Muscle layer of duodenum (tissue), 2 donors: ENCODE measurements around the gene DPH5.
"Not testable (repeated sequence)": the region's sequence is repeated elsewhere in the genome, so short reads cannot be mapped to it uniquely, and the experiment has no call there.

ENCODE experiments used
- H3K27ac ChIP-seq: one replicate; pipeline ENCODE4 v1.7.0; 2013; ENCODE audit warnings: mild to moderate bottlenecking, low read length
- H3K27me3 ChIP-seq: one replicate; pipeline ENCODE4 v1.7.0; 2013; ENCODE audit warnings: low read depth, mild to moderate bottlenecking, control low read depth, low read length
- H3K36me3 ChIP-seq, 2 donors: one replicate each; pipeline ENCODE4 v1.7.0; 2013; ENCODE audit warnings: low read length in 2 of 2, control low read depth in 1 of 2, mild to moderate bottlenecking in 1 of 2; ENCODE audit not compliant: insufficient read depth in 2 of 2, control insufficient read depth in 1 of 2
- H3K4me1 ChIP-seq, 2 donors: one replicate each; pipeline ENCODE4 v1.7.0; 2013; ENCODE audit warnings: low read length in 2 of 2, mild to moderate bottlenecking in 2 of 2, control low read depth in 1 of 2, moderate library complexity in 1 of 2; ENCODE audit not compliant: insufficient read depth in 2 of 2, control insufficient read depth in 1 of 2
- H3K4me3 ChIP-seq, 2 donors: one replicate each; pipeline ENCODE4 v1.7.0; 2013; ENCODE audit warnings: low read length in 2 of 2, low read depth in 1 of 2, mild to moderate bottlenecking in 1 of 2
- H3K9me3 ChIP-seq, 2 donors: one replicate each; pipeline ENCODE4 v1.7.0; 2013; ENCODE audit warnings: low read length in 2 of 2, control low read depth in 1 of 2, mild to moderate bottlenecking in 1 of 2; ENCODE audit not compliant: control insufficient read depth in 1 of 2
- donor health status: healthy.

The DPH5 gene

GRCh38 chr1:101025657-101026429 is at the start of gene DPH5:
Gene DPH5, minus strand, starts transcription at chr1:101025784. Its CDS starts 341 bp downstream, at chr1:101025443.
- peaks cover 3 to 6% of the 10 kb centered on the region in 2 donors for H3K4me1 ChIP-seq

GRCh38 chr1:101073836-101074235 is 48.3 kb upstream of the DPH5 start:
- no peaks in the 10 kb centered on the region for H3K4me1 ChIP-seq
- no peak overlapping the region for H3K27ac ChIP-seq
- peaks cover 0 to 4% of the 10 kb centered on the region in 2 donors for H3K36me3 ChIP-seq
- no peak overlapping the region for H3K4me3 ChIP-seq
- no peaks in the 10 kb centered on the region for H3K27me3 ChIP-seq
- no peaks in the 10 kb centered on the region for H3K9me3 ChIP-seq

More at GRCh38 chr1:101025657-101026429, at the start of gene DPH5:
- Histone ChIP-seq H3K4me3 (peak within 1 kb of the TSS; percentile 70 to 88), H3K36me3 (peaks cover 4 to 6% of the 10 kb centered on the region in 2 donors), H3K9me3 (no peaks in the 10 kb centered on the region), H3K27ac (peak within 1 kb of the TSS; percentile 86), H3K27me3 (no peaks in the 10 kb centered on the region)

- Histone ChIP-seq H3K36me3 (peaks cover 0 to 4% of the 10 kb centered on the region in 2 donors), H3K4me3 (no peak overlapping the region), H3K9me3 (no peaks in the 10 kb centered on the region), H3K27ac (no peak overlapping the region), H3K27me3 (no peaks in the 10 kb centered on the region), H3K4me1 (no peaks in the 10 kb centered on the region)
These were observed 45.9 kb upstream of the DPH5 start for GRCh38 chr1:101071470-101071891.

GRCh38 chr1:101069158-101069557 is 43.6 kb upstream of the DPH5 start:
- H3K27ac ChIP-seq = no peak overlapping the region
- no peaks in the 10 kb centered on the region for H3K4me1 ChIP-seq
- no peaks in the 10 kb centered on the region for H3K9me3 ChIP-seq
- H3K27me3 ChIP-seq = no peaks in the 10 kb centered on the region
- H3K4me3 ChIP-seq = no peak overlapping the region
- H3K36me3 ChIP-seq = no peaks in the 10 kb centered on the region

GRCh38 chr1:101066937-101067335 is 41.4 kb upstream of the DPH5 start:
- H3K4me3 ChIP-seq, H3K4me1 ChIP-seq, H3K36me3 ChIP-seq, H3K27me3 ChIP-seq, H3K27ac ChIP-seq, H3K9me3 ChIP-seq: not testable (repeated sequence)

GRCh38 chr1:101066260-101066936 is 40.8 kb upstream of the DPH5 start:
- Histone ChIP-seq H3K36me3 (no peaks in the 10 kb centered on the region), H3K27ac (no peak overlapping the region), H3K4me3 (no peak overlapping the region), H3K4me1 (no peaks in the 10 kb centered on the region), H3K9me3 (no peaks in the 10 kb centered on the region), H3K27me3 (no peaks in the 10 kb centered on the region)

- Histone ChIP-seq H3K27ac (no peak overlapping the region), H3K9me3 (no peaks in the 10 kb centered on the region), H3K27me3 (no peaks in the 10 kb centered on the region), H3K4me1 (no peaks in the 10 kb centered on the region), H3K4me3 (no peak overlapping the region), H3K36me3 (no peaks in the 10 kb centered on the region)
These were observed 40.0 kb upstream of the DPH5 start for GRCh38 chr1:101065575-101065974.

- Histone ChIP-seq H3K36me3 (no peaks in the 10 kb centered on the region), H3K4me1 (no peaks in the 10 kb centered on the region), H3K9me3 (no peaks in the 10 kb centered on the region), H3K27ac (no peak overlapping the region), H3K27me3 (no peaks in the 10 kb centered on the region), H3K4me3 (no peak overlapping the region)
These were observed 39.1 kb upstream of the DPH5 start for GRCh38 chr1:101064697-101065096.

GRCh38 chr1:101060992-101061391 is 35.4 kb upstream of the DPH5 start:
- Histone ChIP-seq H3K27ac (no peak overlapping the region), H3K36me3 (no peaks in the 10 kb centered on the region), H3K4me3 (no peak overlapping the region), H3K4me1 (no peaks in the 10 kb centered on the region), H3K27me3 (no peaks in the 10 kb centered on the region), H3K9me3 (no peaks in the 10 kb centered on the region)

GRCh38 chr1:101059945-101060542 is 34.5 kb upstream of the DPH5 start:
- H3K4me3 ChIP-seq = no peak overlapping the region
- no peaks in the 10 kb centered on the region for H3K36me3 ChIP-seq
- no peaks in the 10 kb centered on the region for H3K4me1 ChIP-seq
- H3K9me3 ChIP-seq = no peaks in the 10 kb centered on the region
- no peaks in the 10 kb centered on the region for H3K27me3 ChIP-seq
- H3K27ac ChIP-seq = no peak overlapping the region

- Histone ChIP-seq H3K9me3 (no peaks in the 10 kb centered on the region), H3K27me3 (no peaks in the 10 kb centered on the region), H3K4me3 (no peak overlapping the region), H3K36me3 (no peaks in the 10 kb centered on the region), H3K4me1 (no peaks in the 10 kb centered on the region), H3K27ac (no peak overlapping the region)
These were observed 30.0 kb upstream of the DPH5 start for GRCh38 chr1:101055623-101056022.
